ENCODE data around the gene ZNF630. TPM values are rescaled to one million over a fixed set of nuclear protein-coding genes. Genes with fewer than 3 reads are reported as not detected.

The ZNF630 gene
- total and polyA plus RNA-seq, 2 of the 8 experiments (the other 6 are each of a cell fraction or from before 2014, with no cell fraction given) = 0.67 to 2.2 TPM

- Histone ChIP-seq H4K20me1 (replicated peaks in 1 of 2; ENCODE audit: control insufficient read depth in 1 of 2, insufficient read depth in 2 of 2, low read length in 2 of 2) (no peaks in the 10 kb centered on the region), H2BK120ac (replicated peaks; ENCODE audit: low read depth, low read length) (no peak overlapping the region), H2BK15ac (ENCODE audit: low read length) (no peak overlapping the region), H4K8ac (ENCODE audit: extremely low read depth, insufficient read depth, low read length) (no peak overlapping the region), H3K4me2 (ENCODE audit: insufficient read depth in 1 of 2, low read depth in 2 of 2, low read length in 2 of 2) (no peak overlapping the region), H2BK12ac (ENCODE audit: low read depth, low read length) (no peak overlapping the region), H4K5ac (ENCODE audit: insufficient read length, low read depth, low read length) (no peak overlapping the region), H3K27ac (ENCODE audit: low read depth, low read length) (no peak overlapping the region), H3K23ac (ENCODE audit: insufficient read length) (no peak overlapping the region), H3K23me2 (ENCODE audit: low read depth, low read length) (no peaks in the 10 kb centered on the region), H3K79me1 (ENCODE audit: low read depth, low read length) (no peaks in the 10 kb centered on the region), H2BK5ac (ENCODE audit: low read depth, low read length) (no peak overlapping the region), H3K56ac (replicated peaks; ENCODE audit: insufficient read length, low read depth, low read length) (no peak overlapping the region), H3K9ac (replicated peaks in 1 of 4; ENCODE audit: extremely low read depth in 1 of 4, low read depth in 3 of 4, low read length in 3 of 4) (no peak overlapping the region), H2AFZ (ENCODE audit: low read length) (no peak overlapping the region), H3K27me3 (replicated peaks in 1 of 4; ENCODE audit: control insufficient read depth in 3 of 4, extremely low read depth in 1 of 4, insufficient read depth in 3 of 4, low read length in 3 of 4) (no peaks in the 10 kb centered on the region), H3K79me2 (ENCODE audit: control insufficient read depth in 1 of 2, insufficient read depth in 2 of 2, low read length in 2 of 2) (no peaks in the 10 kb centered on the region), H3K36me3 (ENCODE audit: control insufficient read depth in 2 of 4, insufficient read depth in 4 of 4, low read length in 3 of 4) (no peaks in the 10 kb centered on the region), H4K91ac (replicated peaks; ENCODE audit: insufficient read length, low read length) (no peak overlapping the region), H2AK5ac (ENCODE audit: low read depth, low read length) (no peak overlapping the region), H3K4me1 (replicated peaks in 1 of 4; ENCODE audit: control insufficient read depth in 3 of 4, insufficient read depth in 4 of 4, low read length in 3 of 4) (no peaks in the 10 kb centered on the region), H2BK20ac (ENCODE audit: low read length) (no peak overlapping the region), H3K18ac (ENCODE audit: extremely low read depth, low read length) (no peak overlapping the region), H3K4ac (replicated peaks; ENCODE audit: insufficient read length, low read depth, low read length) (no peak overlapping the region), H3K9me3 (ENCODE audit: insufficient read depth in 2 of 2, low read depth in 1 of 2, low read length in 1 of 2) (no peaks in the 10 kb centered on the region), H3K4me3 (ENCODE audit: extremely low read depth in 1 of 4, insufficient read depth in 2 of 4, low read depth in 3 of 4, low read length in 4 of 4) (no peak overlapping the region), H3K14ac (ENCODE audit: insufficient read length) (no peak overlapping the region)
- TF ChIP-seq GABPA (IDR thresholded peaks at IDR 0.05; ENCODE audit: borderline replicate concordance, insufficient read depth, low read length) (no peak), SP1 (IDR thresholded peaks at IDR 0.05; ENCODE audit: low read depth, low read length) (no peak), EP300 (IDR thresholded peaks at IDR 0.05; ENCODE audit: borderline replicate concordance in 1 of 2, low read depth in 2 of 2, low read length in 2 of 2) (no peak), RBBP5 (IDR thresholded peaks at IDR 0.05; ENCODE audit: borderline replicate concordance, low read depth, low read length) (no peak), ATF3 (IDR thresholded peaks at IDR 0.05; ENCODE audit: insufficient read depth, low read depth, low read length) (no peak), CHD1 (IDR thresholded peaks at IDR 0.05; ENCODE audit: low read depth, low read length) (no peak), NANOG (IDR thresholded peaks at IDR 0.05; ENCODE audit: insufficient read depth, low read depth, low read length, poor library complexity, severe bottlenecking) (no peak), USF2 (IDR thresholded peaks at IDR 0.05; ENCODE audit: low read length) (no peak), E2F6 (IDR thresholded peaks at IDR 0.05) (no peak), SUZ12 (IDR thresholded peaks at IDR 0.05; ENCODE audit: low read length) (no peak), YY1 (IDR thresholded peaks at IDR 0.05; ENCODE audit: low read depth, low read length) (no peak), FOSL1 (IDR thresholded peaks at IDR 0.05; ENCODE audit: insufficient read depth, low read depth, low read length) (no peak)
- FAIRE-seq = no peak
- no peak for DNase-seq (ENCODE audit: low read depth in 1 of 2, low spot score in 2 of 2)
- ChIA-PET CTCF (ENCODE audit: partially characterized antibody) (interaction anchor here (1.2 kb wide), 1 partner anchor 464 kb away, joined by 4 read pairs; no protein-coding TSS in a partner anchor), POLR2A (ENCODE audit: partially characterized antibody) (no interaction called here)
- 83% methylated on average over 5 of the region's 10 CpGs; no CpG with 5 or more reads in 1 of the 2 experiments for WGBS, 2 experiments (ENCODE audit: extremely low coverage in 1 of 2, insufficient coverage in 1 of 2, insufficient read length in 1 of 2, insufficient replicate concordance in 2 of 2, low coverage in 1 of 2, low lambda C conversion rate in 2 of 2, missing lambda C conversion rate in 1 of 2)
These were observed 41.2 kb downstream of the ZNF630 start for GRCh38 chrX:48030237-48030636.

Data from H1 (cell line).